ENCODE data around the gene WTIP.

GRCh38 chr19:34519602-34520001 is 38.0 kb downstream of the WTIP start:
- TF ChIP-seq, protein P1, sequence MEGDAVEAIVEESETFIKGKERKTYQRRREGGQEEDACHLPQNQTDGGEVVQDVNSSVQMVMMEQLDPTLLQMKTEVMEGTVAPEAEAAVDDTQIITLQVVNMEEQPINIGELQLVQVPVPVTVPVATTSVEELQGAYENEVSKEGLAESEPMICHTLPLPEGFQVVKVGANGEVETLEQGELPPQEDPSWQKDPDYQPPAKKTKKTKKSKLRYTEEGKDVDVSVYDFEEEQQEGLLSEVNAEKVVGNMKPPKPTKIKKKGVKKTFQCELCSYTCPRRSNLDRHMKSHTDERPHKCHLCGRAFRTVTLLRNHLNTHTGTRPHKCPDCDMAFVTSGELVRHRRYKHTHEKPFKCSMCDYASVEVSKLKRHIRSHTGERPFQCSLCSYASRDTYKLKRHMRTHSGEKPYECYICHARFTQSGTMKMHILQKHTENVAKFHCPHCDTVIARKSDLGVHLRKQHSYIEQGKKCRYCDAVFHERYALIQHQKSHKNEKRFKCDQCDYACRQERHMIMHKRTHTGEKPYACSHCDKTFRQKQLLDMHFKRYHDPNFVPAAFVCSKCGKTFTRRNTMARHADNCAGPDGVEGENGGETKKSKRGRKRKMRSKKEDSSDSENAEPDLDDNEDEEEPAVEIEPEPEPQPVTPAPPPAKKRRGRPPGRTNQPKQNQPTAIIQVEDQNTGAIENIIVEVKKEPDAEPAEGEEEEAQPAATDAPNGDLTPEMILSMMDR (IDR thresholded peaks at IDR 0.05 in 8 of 11, conservative IDR thresholded peaks at IDR 0.05 in 3 of 11) = no peak
- no peak for TF ChIP-seq POLR2A (IDR thresholded peaks at IDR 0.05)

All from spleen (tissue), 7 donors.